VCaP (cell line): ENCODE results near the gene KRT6B.

Experiments
- H3K27ac ChIP-seq: fragments of 450-650 bp; 2 replicates; pipeline ENCODE4 v1.5.1; 2017
- TF ChIP-seq, protein P1 (sequence below): fragments of 450-650 bp; conservative IDR thresholded peaks from 2 replicates; pipeline ENCODE4 v1.5.1; 2017; ENCODE audit warnings: mild to moderate bottlenecking, moderate library complexity

The KRT6B gene

DNA sequence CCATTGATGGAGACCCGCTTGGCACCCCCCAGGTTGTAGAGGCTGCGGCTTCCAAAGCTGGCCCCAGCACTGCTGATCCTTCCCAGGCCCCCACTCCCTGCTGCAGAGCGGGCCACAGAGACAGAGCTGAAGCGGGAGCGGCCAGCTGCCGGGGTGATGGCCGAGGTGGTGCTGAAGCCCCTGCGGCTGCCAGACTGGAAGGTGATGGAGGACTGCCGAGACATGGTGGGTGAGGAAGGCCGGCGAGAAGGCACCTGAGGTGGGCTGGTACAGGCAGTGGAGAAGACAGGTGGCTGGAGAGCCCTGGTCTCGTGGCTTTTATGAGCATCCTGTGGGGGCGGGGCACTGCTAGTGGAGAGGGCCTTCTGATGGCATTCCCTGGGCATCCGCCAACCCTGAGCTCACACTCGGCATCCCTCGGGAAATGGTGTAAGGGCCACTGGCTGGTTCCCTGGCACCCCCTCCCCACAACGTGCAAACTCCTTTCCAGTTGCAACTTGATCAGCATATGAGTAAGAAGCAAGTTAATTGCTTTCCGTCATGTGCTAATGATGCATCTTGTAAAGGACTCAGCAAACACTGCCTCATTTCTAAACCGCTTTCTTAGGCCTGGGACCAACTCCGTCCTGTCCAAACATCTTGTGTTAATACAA is 17.7 kb downstream of the KRT6B start, which contains the start of gene KRT75:
Gene KRT75 (minus strand): TSS at position 291 of the 653 bp plus-strand sequence. CDS start 67 bp downstream, at position 224.
- TF ChIP-seq, protein P1, sequence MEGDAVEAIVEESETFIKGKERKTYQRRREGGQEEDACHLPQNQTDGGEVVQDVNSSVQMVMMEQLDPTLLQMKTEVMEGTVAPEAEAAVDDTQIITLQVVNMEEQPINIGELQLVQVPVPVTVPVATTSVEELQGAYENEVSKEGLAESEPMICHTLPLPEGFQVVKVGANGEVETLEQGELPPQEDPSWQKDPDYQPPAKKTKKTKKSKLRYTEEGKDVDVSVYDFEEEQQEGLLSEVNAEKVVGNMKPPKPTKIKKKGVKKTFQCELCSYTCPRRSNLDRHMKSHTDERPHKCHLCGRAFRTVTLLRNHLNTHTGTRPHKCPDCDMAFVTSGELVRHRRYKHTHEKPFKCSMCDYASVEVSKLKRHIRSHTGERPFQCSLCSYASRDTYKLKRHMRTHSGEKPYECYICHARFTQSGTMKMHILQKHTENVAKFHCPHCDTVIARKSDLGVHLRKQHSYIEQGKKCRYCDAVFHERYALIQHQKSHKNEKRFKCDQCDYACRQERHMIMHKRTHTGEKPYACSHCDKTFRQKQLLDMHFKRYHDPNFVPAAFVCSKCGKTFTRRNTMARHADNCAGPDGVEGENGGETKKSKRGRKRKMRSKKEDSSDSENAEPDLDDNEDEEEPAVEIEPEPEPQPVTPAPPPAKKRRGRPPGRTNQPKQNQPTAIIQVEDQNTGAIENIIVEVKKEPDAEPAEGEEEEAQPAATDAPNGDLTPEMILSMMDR, result no peak

DNA sequence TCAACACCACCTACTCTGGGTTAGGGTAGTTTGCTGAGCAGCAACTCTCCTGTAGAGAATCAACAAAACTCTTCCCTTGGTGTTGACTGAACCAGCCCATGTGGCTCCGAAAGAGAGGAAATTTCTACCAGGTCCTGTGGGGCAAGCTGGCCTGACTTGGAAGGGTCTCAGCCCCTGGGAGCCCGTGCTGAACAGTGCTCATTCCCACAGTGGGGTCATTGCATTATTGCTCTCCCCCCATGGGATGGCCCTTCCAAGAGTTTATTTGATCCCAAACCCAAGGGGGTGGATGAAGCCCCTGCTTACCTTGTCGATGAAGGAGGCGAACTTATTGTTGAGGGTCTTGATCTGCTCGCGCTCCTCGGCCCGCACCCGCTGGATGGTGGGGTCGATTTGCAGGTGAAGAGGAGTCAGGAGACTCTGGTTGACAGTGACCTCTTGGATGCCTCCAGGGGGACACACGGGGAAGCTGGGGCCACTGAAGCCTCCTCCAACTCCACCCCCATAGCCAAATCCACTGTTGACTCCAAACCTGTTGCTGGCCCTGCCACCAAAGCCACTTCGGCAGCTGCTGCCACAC is 18.4 kb downstream of the KRT6B start:
- no peak overlapping the region for H3K27ac ChIP-seq
- TF ChIP-seq, protein P1, result no peak

More for the DNA sequence above, 17.7 kb downstream of the KRT6B start, which contains the start of gene KRT75:
- no peak within 1 kb of the TSS for H3K27ac ChIP-seq

DNA sequence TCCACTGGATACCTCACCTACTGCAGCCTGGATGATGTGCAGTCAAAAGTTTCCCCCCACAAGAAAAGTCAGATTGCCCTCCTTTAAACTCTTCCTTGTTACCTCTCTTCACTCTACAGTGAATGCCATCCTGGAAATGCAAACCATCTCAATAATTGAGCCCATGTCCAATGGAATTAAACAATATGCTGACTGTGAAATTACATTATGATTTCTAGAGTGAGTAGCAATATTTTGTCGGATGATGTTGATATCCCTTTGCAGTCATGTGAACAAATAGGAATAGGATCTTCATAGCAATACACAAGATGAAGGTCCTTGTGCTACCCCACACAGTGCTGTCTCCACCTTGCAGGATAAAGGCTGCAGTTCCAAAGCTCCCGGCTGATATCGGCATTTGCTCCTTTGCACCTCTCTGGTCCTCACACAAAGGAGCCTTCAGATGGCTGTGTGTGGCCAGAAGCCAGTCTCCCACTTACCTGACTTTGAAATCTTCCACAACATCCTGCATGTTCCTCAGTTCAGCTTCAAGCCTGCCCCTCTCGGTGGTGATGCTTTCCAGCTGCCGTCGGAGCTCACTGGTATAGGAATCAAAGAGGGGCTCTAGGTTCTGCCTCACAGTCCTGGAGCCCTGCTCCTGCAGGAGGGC is 19.3 kb downstream of the KRT6B start:
- H3K27ac ChIP-seq, result no peak overlapping the region
- TF ChIP-seq, protein P1, result no peak

DNA sequence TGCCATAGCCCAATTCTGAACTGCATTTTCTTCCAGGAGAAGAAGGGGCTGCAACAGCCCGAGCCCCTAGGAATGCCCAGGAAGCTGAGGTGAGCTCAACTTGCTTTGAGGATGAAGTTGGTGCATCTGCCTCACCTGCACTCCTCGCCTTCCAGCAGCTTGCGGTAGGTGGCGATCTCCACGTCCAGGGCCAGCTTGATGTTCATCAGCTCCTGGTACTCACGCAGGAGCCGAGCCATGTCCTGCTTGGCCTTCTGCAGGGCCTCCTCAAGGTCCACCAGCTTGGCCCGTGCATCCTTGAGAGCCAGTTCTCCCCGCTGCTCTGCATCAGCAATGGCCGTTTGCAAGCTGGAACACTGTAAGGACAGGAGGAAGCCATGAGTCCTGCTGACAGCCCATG is 23.8 kb downstream of the KRT6B start:
- TF ChIP-seq, protein P1, result no peak
- H3K27ac ChIP-seq, result no peak overlapping the region

DNA sequence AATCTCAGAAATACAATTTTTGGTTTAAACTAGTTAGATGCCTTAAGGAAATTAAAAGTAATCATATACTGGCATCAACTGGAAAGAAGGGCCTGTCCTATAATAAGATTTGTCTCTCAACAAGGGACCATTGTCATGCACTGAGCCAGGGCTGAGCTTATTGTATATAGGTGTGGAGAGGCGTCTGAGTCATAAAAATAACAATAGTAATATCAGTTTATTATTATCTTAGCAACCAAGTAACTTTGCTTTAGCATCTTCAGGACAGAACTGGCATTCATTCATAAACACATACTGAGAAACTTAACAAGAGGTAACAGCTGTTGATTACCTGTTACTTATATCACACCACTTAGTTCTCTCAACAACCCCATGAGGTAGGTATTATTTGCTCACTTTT is 24.9 kb downstream of the KRT6B start:
- TF ChIP-seq, protein P1, result no peak
- no peak overlapping the region for H3K27ac ChIP-seq

DNA sequence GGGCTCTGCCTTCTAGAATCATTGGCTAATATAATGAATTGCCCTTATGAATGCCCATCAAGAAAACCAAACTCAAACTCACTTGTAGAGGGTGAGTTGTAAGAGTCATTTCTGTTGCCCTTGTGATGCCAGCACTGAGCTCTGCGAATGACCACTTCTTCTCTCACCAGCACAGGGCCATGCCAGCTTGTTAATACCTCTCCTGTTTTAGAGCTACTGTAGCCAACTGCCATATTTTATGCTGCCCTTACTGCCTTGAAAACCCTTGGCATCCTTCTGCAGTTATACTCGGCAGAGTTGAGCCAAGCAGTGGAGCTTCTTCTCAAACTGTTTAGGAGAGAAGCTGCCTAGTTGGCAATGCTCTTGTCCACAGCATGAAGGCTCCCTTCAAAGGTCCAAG is 25.9 kb downstream of the KRT6B start:
- TF ChIP-seq, protein P1, result no peak
- no peak overlapping the region for H3K27ac ChIP-seq

DNA sequence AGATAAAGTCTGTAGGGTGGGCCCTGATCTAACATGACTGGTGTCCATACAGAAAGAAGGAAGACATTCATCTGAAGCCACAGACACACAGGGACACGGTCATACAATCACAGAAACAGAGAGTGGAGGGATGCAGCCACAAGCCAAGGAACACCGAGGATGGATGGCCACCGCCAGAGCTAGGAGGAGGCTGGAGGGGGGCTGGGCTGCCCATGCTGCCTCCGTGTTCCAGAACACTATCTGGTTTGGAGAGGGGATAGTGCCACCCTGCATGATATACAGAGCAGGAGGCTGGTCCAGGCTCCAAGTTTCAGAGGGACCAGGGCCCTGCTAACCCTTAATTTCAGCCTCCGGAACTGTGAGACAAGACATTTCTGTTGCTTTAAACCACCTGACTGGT is 26.5 kb downstream of the KRT6B start:
- TF ChIP-seq, protein P1, result no peak
- H3K27ac ChIP-seq, result no peak overlapping the region
